HepG2 (cell line): ENCODE results near the gene NPBWR2. TPM values are rescaled to one million over a fixed set of nuclear protein-coding genes. Genes with fewer than 3 reads are reported as not detected.

Experiments used
- CENPX ChIP-seq: sonication (generic); formaldehyde crosslinking; IDR thresholded peaks from 2 replicates; pipeline ENCODE4 v1.9.0; 2021; ENCODE audit warnings: mild to moderate bottlenecking, missing genetic modification reagents, moderate library complexity
- CHCHD3 ChIP-seq: sonication (generic); formaldehyde crosslinking; IDR thresholded peaks from 2 replicates; pipeline ENCODE4 v1.8.0; 2022; ENCODE audit warnings: mild to moderate bottlenecking, missing genetic modification reagents, moderate library complexity
- GATA4 ChIP-seq: sonication (generic); IDR thresholded peaks from 2 replicates; pipeline ENCODE4 v1.6.1; 2016; ENCODE audit warnings: antibody characterized with exemption, low read depth, borderline replicate concordance
- HNF4A ChIP-seq: sonication (generic); formaldehyde crosslinking; IDR thresholded peaks from 2 replicates; pipeline ENCODE4 v1.4.0; 2020; ENCODE audit warnings: missing genetic modification reagents
- IRX3 ChIP-seq: sonication (generic); formaldehyde crosslinking; IDR thresholded peaks from 2 replicates; pipeline ENCODE4 v1.8.1; 2023; ENCODE audit warnings: mild to moderate bottlenecking, low read depth, missing genetic modification reagents, borderline replicate concordance
- MAF1 ChIP-seq: sonication (generic); formaldehyde crosslinking; IDR thresholded peaks from 2 replicates; pipeline ENCODE4 v1.5.0; 2020; ENCODE audit warnings: missing genetic modification reagents, borderline replicate concordance
- NCOA1 ChIP-seq: sonication (generic); formaldehyde crosslinking; IDR thresholded peaks from 2 replicates; pipeline ENCODE4 v1.9.0; 2021; ENCODE audit warnings: missing genetic modification reagents
- NR2F6 ChIP-seq, 2 experiments: IDR thresholded peaks; 2 replicates each; pipeline ENCODE4 v1.6.1; 2016; ENCODE audit warnings: antibody characterized with exemption in 1 of 2, mild to moderate bottlenecking in 1 of 2
- PLRG1 ChIP-seq: fragments of 450-650 bp; conservative IDR thresholded peaks from 2 replicates; pipeline ENCODE4 v1.6.1; 2016
- POLR2G ChIP-seq: fragments of 200-400 bp; formaldehyde crosslinking; IDR thresholded peaks from 2 replicates; pipeline ENCODE4 v1.6.1; 2018; ENCODE audit warnings: mild to moderate bottlenecking, low read depth, low read length, moderate library complexity
- RFXANK ChIP-seq: IDR thresholded peaks from 2 replicates; pipeline ENCODE4 v1.6.1; 2016
- SP140L ChIP-seq: sonication (generic); formaldehyde crosslinking; IDR thresholded peaks from 2 replicates; pipeline ENCODE4 v1.4.0; 2020; ENCODE audit warnings: missing genetic modification reagents, borderline replicate concordance
- ZC3H13 ChIP-seq: sonication (generic); formaldehyde crosslinking; IDR thresholded peaks from 2 replicates; pipeline ENCODE4 v1.8.1; 2023; ENCODE audit warnings: mild to moderate bottlenecking, missing genetic modification reagents, moderate library complexity
- ZNF260 ChIP-seq: sonication (generic); formaldehyde crosslinking; IDR thresholded peaks from 2 replicates; pipeline ENCODE4 v1.4.0; 2020; ENCODE audit warnings: missing genetic modification reagents, low read depth, mild to moderate bottlenecking, borderline replicate concordance
- ZNF282 ChIP-seq: fragments of 450-650 bp; IDR thresholded peaks from 2 replicates; pipeline ENCODE4 v1.6.1; 2018; ENCODE audit not compliant: partially characterized antibody
- ZNF350 ChIP-seq: sonication (generic); formaldehyde crosslinking; IDR thresholded peaks from 2 replicates; pipeline ENCODE4 v1.4.0; 2020; ENCODE audit warnings: mild to moderate bottlenecking, low read depth, missing genetic modification reagents, borderline replicate concordance
- ZNF749 ChIP-seq: sonication (generic); formaldehyde crosslinking; IDR thresholded peaks from 2 replicates; pipeline ENCODE4 v1.8.0; 2022; ENCODE audit warnings: mild to moderate bottlenecking, missing genetic modification reagents, moderate library complexity, borderline replicate concordance
- polyA plus RNA-seq, 8 experiments: library from polyadenylated mRNA; depleted of rRNA in 3 of 8; stranded (reverse) in 7 of 8; unstranded in 1 of 8; fragments of >200 nt; fragmentation: Illumina TruSeq in 4 of 8; extraction: Trizol in 4 of 8; gene quantifications; 2 replicates each; pipeline versions ENCODE4 v1.2.1 to v1.2.3, GENCODE V29; 2011 to 2016; ENCODE audit warnings: low read depth in 4 of 8, missing spikeins in 1 of 8, mixed read lengths in 1 of 8; ENCODE audit not compliant: insufficient read depth in 1 of 8
- total RNA-seq, 5 experiments: library from RNA; depleted of rRNA; stranded (reverse); fragments of >200 nt; fragmentation: Illumina TruSeq; extraction: Trizol; gene quantifications; 2 replicates each; pipeline ENCODE4 v1.2.3, GENCODE V29; 2016; ENCODE audit warnings: low read depth in 1 of 5
- TF ChIP-seq, protein P1 (sequence below): sonication (generic); IDR thresholded peaks from 2 replicates; pipeline ENCODE4 v1.6.1; 2016; ENCODE audit warnings: low read depth, borderline replicate concordance
- TF ChIP-seq, protein P2 (sequence below): sonication (generic); formaldehyde crosslinking; IDR thresholded peaks from 2 replicates; pipeline ENCODE4 v1.5.1; 2020; ENCODE audit warnings: mild to moderate bottlenecking, moderate library complexity, missing genetic modification reagents
- TF ChIP-seq, protein P3 (sequence below): sonication (generic); formaldehyde crosslinking; IDR thresholded peaks from 2 replicates; pipeline ENCODE4 v1.4.0; 2020; ENCODE audit warnings: missing genetic modification reagents, borderline replicate concordance

NPBWR2 gene
- total and polyA plus RNA-seq, 2 of the 13 experiments (the other 11 are each of a cell fraction or from before 2014, with no cell fraction given) = not detected

DNA sequence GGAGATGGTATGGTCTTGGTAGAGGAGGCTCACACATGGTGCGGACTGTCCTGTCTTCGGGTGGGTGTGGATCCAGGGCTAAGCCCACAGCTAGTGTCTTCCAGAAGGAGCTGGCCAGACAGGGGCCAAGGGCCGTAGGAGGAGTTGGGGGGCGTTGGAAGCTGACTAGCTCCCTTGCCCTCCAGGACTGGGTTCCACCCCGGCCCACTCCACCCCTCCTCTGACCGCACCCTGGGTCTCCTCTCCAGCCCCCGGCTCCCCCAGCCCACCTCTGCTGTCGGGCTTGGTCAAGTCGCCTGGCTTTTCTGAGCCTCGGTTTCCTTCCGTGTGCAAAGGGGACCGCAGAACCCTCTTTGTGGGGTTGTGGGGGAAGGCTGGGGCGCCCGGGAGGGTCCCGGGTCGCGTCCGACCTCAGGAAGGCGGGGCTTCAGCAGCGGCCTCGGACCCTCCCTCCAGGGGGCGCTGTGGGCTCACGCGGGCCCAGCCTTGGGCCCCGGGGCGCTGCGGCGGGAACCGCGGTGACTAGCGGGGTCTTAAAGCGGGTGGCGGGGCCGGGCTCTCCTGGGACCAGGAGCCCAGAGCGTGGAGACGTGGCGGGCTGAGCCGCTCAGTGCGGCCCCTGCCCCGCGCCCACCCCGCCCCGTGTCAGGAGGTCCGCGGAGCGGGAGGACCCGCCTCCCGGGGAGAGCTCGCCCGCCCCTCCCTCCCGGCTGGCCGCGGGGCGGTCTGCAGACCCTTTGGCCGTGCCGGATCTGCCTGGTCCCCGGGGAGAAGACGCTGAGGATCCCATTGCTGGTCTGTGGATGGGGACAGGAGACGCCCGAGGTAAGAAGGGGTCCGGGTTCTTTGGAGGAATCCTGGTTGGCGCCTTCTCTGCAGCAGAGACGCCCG is 5.4 kb downstream of the NPBWR2 start (continued):
- no peak for TF ChIP-seq ZNF260 (CRISPR knock-in tag)
- no peak for TF ChIP-seq NR2F6 (IDR thresholded peaks at IDR 0.05)
- no peak for TF ChIP-seq NR2F6 (CRISPR knock-in tag; IDR thresholded peaks at IDR 0.05)
- TF ChIP-seq, protein P1, sequence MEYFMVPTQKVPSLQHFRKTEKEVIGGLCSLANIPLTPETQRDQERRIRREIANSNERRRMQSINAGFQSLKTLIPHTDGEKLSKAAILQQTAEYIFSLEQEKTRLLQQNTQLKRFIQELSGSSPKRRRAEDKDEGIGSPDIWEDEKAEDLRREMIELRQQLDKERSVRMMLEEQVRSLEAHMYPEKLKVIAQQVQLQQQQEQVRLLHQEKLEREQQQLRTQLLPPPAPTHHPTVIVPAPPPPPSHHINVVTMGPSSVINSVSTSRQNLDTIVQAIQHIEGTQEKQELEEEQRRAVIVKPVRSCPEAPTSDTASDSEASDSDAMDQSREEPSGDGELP = no peak
- TF ChIP-seq NCOA1 = no peak
- no peak for TF ChIP-seq ZC3H13 (CRISPR knock-in tag)
- TF ChIP-seq GATA4 = peak; percentile 29; the same call in 1 of the 2 replicates
- TF ChIP-seq ZNF749 = no peak
- no peak for TF ChIP-seq HNF4A (CRISPR knock-in tag)
- no peak for TF ChIP-seq POLR2G
- TF ChIP-seq, protein P2, sequence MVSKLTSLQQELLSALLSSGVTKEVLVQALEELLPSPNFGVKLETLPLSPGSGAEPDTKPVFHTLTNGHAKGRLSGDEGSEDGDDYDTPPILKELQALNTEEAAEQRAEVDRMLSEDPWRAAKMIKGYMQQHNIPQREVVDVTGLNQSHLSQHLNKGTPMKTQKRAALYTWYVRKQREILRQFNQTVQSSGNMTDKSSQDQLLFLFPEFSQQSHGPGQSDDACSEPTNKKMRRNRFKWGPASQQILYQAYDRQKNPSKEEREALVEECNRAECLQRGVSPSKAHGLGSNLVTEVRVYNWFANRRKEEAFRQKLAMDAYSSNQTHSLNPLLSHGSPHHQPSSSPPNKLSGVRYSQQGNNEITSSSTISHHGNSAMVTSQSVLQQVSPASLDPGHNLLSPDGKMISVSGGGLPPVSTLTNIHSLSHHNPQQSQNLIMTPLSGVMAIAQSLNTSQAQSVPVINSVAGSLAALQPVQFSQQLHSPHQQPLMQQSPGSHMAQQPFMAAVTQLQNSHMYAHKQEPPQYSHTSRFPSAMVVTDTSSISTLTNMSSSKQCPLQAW (CRISPR knock-in tag) = peak; percentile 44; the same call in 1 of the 2 replicates
- TF ChIP-seq ZNF282 = no peak
- TF ChIP-seq SP140L (CRISPR knock-in tag) = no peak
- TF ChIP-seq, protein P3, sequence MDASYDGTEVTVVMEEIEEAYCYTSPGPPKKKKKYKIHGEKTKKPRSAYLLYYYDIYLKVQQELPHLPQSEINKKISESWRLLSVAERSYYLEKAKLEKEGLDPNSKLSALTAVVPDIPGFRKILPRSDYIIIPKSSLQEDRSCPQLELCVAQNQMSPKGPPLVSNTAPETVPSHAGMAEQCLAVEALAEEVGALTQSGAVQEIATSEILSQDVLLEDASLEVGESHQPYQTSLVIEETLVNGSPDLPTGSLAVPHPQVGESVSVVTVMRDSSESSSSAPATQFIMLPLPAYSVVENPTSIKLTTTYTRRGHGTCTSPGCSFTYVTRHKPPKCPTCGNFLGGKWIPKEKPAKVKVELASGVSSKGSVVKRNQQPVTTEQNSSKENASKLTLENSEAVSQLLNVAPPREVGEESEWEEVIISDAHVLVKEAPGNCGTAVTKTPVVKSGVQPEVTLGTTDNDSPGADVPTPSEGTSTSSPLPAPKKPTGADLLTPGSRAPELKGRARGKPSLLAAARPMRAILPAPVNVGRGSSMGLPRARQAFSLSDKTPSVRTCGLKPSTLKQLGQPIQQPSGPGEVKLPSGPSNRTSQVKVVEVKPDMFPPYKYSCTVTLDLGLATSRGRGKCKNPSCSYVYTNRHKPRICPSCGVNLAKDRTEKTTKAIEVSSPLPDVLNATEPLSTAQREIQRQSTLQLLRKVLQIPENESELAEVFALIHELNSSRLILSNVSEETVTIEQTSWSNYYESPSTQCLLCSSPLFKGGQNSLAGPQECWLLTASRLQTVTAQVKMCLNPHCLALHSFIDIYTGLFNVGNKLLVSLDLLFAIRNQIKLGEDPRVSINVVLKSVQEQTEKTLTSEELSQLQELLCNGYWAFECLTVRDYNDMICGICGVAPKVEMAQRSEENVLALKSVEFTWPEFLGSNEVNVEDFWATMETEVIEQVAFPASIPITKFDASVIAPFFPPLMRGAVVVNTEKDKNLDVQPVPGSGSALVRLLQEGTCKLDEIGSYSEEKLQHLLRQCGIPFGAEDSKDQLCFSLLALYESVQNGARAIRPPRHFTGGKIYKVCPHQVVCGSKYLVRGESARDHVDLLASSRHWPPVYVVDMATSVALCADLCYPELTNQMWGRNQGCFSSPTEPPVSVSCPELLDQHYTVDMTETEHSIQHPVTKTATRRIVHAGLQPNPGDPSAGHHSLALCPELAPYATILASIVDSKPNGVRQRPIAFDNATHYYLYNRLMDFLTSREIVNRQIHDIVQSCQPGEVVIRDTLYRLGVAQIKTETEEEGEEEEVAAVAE (CRISPR knock-in tag) = no peak
- no peak for TF ChIP-seq CHCHD3 (CRISPR knock-in tag)
- no peak for TF ChIP-seq MAF1 (CRISPR knock-in tag)
- TF ChIP-seq IRX3 (CRISPR knock-in tag) = no peak
- no peak for TF ChIP-seq RFXANK
- no peak for TF ChIP-seq PLRG1
- no peak for TF ChIP-seq ZNF350 (CRISPR knock-in tag)
- no peak for TF ChIP-seq CENPX (CRISPR knock-in tag)
